Fibroblast of lung (primary cell): Measurements from ENCODE around the gene EPRS1.

ENCODE experiments used
- CTCF ChIP-seq, 2 donors: IDR thresholded peaks in 1 of 2; conservative IDR thresholded peaks in 1 of 2; 1 replicate in 1 of 2; 2 replicates in 1 of 2; pipeline ENCODE4 v1.5.1; 2011 to 2012; ENCODE audit warnings: low read length in 2 of 2, control low read depth in 1 of 2, inconsistent platforms in 1 of 2, low read depth in 1 of 2, mild to moderate bottlenecking in 1 of 2
- EZH2 ChIP-seq: IDR thresholded peaks from 2 replicates; pipeline ENCODE4 v1.5.1; 2012; ENCODE audit warnings: low read length, control low read depth, mild to moderate bottlenecking; ENCODE audit errors: missing control alignments

DNA sequence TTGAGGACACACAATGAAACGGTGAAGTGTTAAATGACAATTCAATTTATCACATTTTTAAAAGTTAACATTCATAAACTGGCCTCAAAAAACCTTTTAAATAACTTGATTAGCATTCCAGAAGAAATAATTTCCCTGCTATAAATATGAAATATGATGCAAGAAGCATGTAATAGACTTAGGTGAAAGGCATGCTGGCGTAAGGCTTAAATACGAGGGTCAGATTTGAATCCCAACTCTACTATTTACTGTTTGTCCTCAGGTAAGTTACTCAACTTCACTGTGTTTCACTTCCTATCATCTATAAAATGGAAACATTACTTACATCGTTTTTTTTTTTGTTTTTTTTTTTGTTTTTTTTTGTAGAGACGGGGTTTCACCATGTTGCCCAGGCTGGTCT is 40.8 kb downstream of the EPRS1 start:
- TF ChIP-seq CTCF (conservative IDR thresholded peaks at IDR 0.05 in 1 of 2, IDR thresholded peaks at IDR 0.05 in 1 of 2; ENCODE audit: low read depth in 1 of 2, low read length in 2 of 2): no peak
- no peak for TF ChIP-seq EZH2
